HEK293 (cell line): Measurements from ENCODE around the gene TLR5.

ENCODE experiments used
- CTCF ChIA-PET: fragments of 350-600 bp; formaldehyde crosslinking; extraction: SDS; loops from one replicate; lab custom pipeline; 2021; ENCODE audit warnings: antibody characterized with exemption; lab: Yijun Ruan, JAX
- POLR2A ChIA-PET: fragments of 300-600 bp; formaldehyde crosslinking; extraction: SDS; loops from one replicate; lab custom pipeline; 2020; ENCODE audit warnings: antibody characterized with exemption, inconsistent platforms; lab: Yijun Ruan, JAX
- H3K27ac ChIP-seq: fragments of 200-500 bp; sonication (Bioruptor generic); 2 replicates; pipeline ENCODE4 v1.5.1; 2014; ENCODE audit warnings: low read depth, low read length, control low read depth, inconsistent platforms; ENCODE audit errors: extremely low read depth
- H3K36me3 ChIP-seq, 2 experiments: fragments of 200-500 bp in 1 of 2; sonication (Bioruptor generic) in 1 of 2; 1 replicate in 1 of 2; 2 replicates in 1 of 2; pipeline ENCODE4 v1.5.1; 2014 to 2017; ENCODE audit warnings: inconsistent platforms in 2 of 2, low read length in 2 of 2; ENCODE audit not compliant: control insufficient read depth in 2 of 2, insufficient read depth in 1 of 2
- H3K4me1 ChIP-seq: fragments of 200-500 bp; sonication (Bioruptor generic); 2 replicates; pipeline ENCODE4 v1.5.1; 2014; ENCODE audit warnings: mild to moderate bottlenecking, low read length, inconsistent platforms; ENCODE audit not compliant: control insufficient read depth, insufficient read depth
- H3K4me3 ChIP-seq: 2 replicates; pipeline ENCODE4 v1.5.1; 2011; ENCODE audit warnings: low read depth, mild to moderate bottlenecking, control low read depth, low read length, moderate library complexity
- H3K9me3 ChIP-seq: fragments of 200-500 bp; sonication (Bioruptor generic); 2 replicates; pipeline ENCODE4 v1.5.1; 2014; ENCODE audit warnings: low read depth, low read length, inconsistent platforms; ENCODE audit not compliant: control insufficient read depth, insufficient read depth
- AEBP2 ChIP-seq: fragments of 450-650 bp; formaldehyde crosslinking; IDR thresholded peaks from 2 replicates; pipeline ENCODE4 v1.5.1; 2016; ENCODE audit warnings: missing biosample characterization, missing genetic modification characterization, borderline replicate concordance
- CTCF ChIP-seq: fragments of 450-650 bp; formaldehyde crosslinking; IDR thresholded peaks from 2 replicates; pipeline ENCODE4 v1.5.1; 2016; ENCODE audit warnings: missing biosample characterization, missing genetic modification characterization
- GLIS2 ChIP-seq: fragments of 450-650 bp; formaldehyde crosslinking; IDR thresholded peaks from 2 replicates; pipeline ENCODE4 v1.5.1; 2016; ENCODE audit warnings: missing biosample characterization, missing genetic modification characterization
- PRDM10 ChIP-seq: fragments of 450-650 bp; formaldehyde crosslinking; IDR thresholded peaks from 2 replicates; pipeline ENCODE4 v1.5.1; 2016; ENCODE audit warnings: missing biosample characterization, missing genetic modification characterization
- SETDB1 ChIP-seq: IDR thresholded peaks from one replicate; pipeline ENCODE4 v1.6.1; 2017; ENCODE audit warnings: mild to moderate bottlenecking, low read length, moderate library complexity, mixed read lengths; ENCODE audit not compliant: insufficient read length
- ZIC2 ChIP-seq: fragments of 450-650 bp; formaldehyde crosslinking; IDR thresholded peaks from 2 replicates; pipeline ENCODE4 v1.5.1; 2016; ENCODE audit warnings: missing biosample characterization, missing genetic modification characterization
- ZNF132 ChIP-seq: fragments of 450-650 bp; formaldehyde crosslinking; IDR thresholded peaks from 2 replicates; pipeline ENCODE4 v1.5.1; 2017; ENCODE audit warnings: missing biosample characterization, missing genetic modification characterization, borderline replicate concordance
- ZNF274 ChIP-seq, 2 experiments: fragments of 200-500 bp in 1 of 2; fragments of 450-650 bp in 1 of 2; sonication (Bioruptor generic) in 1 of 2; formaldehyde crosslinking in 1 of 2; IDR thresholded peaks; 2 replicates each; pipeline versions ENCODE4 v1.5.1 to v1.6.1; 2014 to 2016; ENCODE audit warnings: borderline replicate concordance in 1 of 2, inconsistent platforms in 1 of 2, low read length in 1 of 2, missing biosample characterization in 1 of 2, missing genetic modification characterization in 1 of 2
- ZNF501 ChIP-seq: fragments of 450-650 bp; formaldehyde crosslinking; IDR thresholded peaks from 2 replicates; pipeline ENCODE4 v1.5.1; 2016; ENCODE audit warnings: missing biosample characterization, missing genetic modification characterization
- ZNF555 ChIP-seq: fragments of 450-650 bp; formaldehyde crosslinking; conservative IDR thresholded peaks from 2 replicates; pipeline ENCODE4 v1.5.1; 2017; ENCODE audit warnings: missing biosample characterization, mild to moderate bottlenecking, missing genetic modification characterization, inconsistent platforms
- ZNF558 ChIP-seq: fragments of 450-650 bp; formaldehyde crosslinking; IDR thresholded peaks from 2 replicates; pipeline ENCODE4 v1.5.1; 2016; ENCODE audit warnings: missing biosample characterization, missing genetic modification characterization
- ZNF560 ChIP-seq: fragments of 450-650 bp; formaldehyde crosslinking; IDR thresholded peaks from 2 replicates; pipeline ENCODE4 v1.5.1; 2017; ENCODE audit warnings: missing biosample characterization, missing genetic modification characterization, borderline replicate concordance
- ZNF626 ChIP-seq: fragments of 450-650 bp; sonication (Bioruptor Pico); formaldehyde crosslinking; IDR thresholded peaks from 2 replicates; pipeline ENCODE4 v1.5.1; 2018; ENCODE audit warnings: missing biosample characterization, missing genetic modification characterization, inconsistent platforms
- ZNF768 ChIP-seq: fragments of 450-650 bp; formaldehyde crosslinking; IDR thresholded peaks from 2 replicates; pipeline ENCODE4 v1.5.1; 2018; ENCODE audit warnings: missing biosample characterization, mild to moderate bottlenecking, missing genetic modification characterization
- ZNF843 ChIP-seq: fragments of 450-650 bp; formaldehyde crosslinking; IDR thresholded peaks from 2 replicates; pipeline ENCODE4 v1.5.1; 2016; ENCODE audit warnings: missing biosample characterization, missing genetic modification characterization

Gene TLR5

DNA sequence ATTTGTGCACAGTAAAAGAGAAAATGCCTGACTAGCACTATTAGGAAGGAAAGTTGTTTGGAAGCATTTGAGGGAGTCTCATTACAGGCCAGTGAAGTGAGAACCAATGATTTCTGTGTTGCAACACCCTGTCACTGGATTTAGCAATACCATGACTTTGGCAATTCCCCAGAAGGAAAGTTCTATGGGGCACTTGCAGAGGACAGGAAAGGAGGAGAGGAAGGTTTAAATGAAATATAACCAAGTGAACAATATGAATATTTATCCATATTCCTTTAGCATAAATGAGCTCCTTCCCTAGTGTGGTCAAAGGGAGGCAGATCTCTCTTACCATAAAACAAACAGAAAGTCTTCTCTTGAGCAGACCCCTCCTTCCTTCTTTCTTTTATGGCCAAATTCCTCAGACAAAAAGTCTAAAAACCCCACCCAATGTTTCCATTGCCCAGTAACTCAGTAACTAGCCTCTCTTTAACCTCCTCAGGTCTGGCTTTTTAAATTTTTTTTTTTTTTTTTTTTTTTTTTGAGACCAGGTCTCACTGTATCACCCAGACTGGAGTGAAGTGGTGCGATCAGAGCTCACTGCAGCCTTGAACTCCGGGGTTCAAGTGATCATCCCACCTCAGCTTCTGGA, 5.5 kb downstream of the TLR5 start (continued):
- TF ChIP-seq ZNF560 (tag by site-specific recombination), result no peak
- no peak for TF ChIP-seq ZNF555 (tag by site-specific recombination)
- TF ChIP-seq AEBP2 (tag by site-specific recombination), result no peak
- TF ChIP-seq PRDM10 (tag by site-specific recombination), result peak; percentile 72
- TF ChIP-seq ZNF768 (tag by site-specific recombination), result no peak
- TF ChIP-seq ZNF132, result 0 out of 2 replicates have a peak, but pooled peaks have one; percentile 4

DNA sequence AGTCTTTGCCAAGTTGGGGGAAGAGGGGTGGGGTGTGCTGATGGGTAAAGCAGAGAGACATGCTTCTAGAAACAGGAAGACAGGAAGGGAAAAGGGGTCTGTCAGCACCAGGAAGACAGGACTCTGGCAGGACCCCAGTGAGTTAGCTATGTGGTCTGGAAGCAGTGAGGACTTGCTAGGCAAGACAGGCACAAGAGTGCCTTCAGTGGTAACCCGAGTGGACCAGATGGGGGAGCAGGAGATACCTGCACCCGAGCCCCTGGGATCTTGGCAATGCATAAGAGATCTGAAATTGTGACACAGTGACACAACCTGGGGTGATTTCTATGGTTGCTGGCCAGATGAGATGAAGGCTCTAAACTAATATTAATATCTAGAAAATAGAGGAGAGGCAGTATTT, 7.0 kb downstream of the TLR5 start:
- Histone ChIP-seq H3K9me3 (no peaks in the 10 kb centered on the region), H3K36me3 (no peaks in the 10 kb centered on the region), H3K4me1 (peaks cover 3% of the 10 kb centered on the region; the same call in 1 of the 2 replicates)
- CTCF ChIA-PET, result interaction anchor here (0.6 to 11.0 kb wide), 11 partner anchors 13 to 546 kb away, joined by 3 to 233 read pairs (median 4); no protein-coding TSS in a partner anchor
- POLR2A ChIA-PET, result no interaction called here
- TF ChIP-seq SETDB1 (no peak), CTCF (tag by site-specific recombination) (0 out of 2 replicates have a peak, but pooled peaks have one; percentile 14), ZNF501 (tag by site-specific recombination) (no peak), ZNF843 (tag by site-specific recombination) (no peak), ZNF274 (IDR thresholded peaks at IDR 0.05; ENCODE audit: low read length) (no peak), ZNF274 (tag by site-specific recombination; IDR thresholded peaks at IDR 0.05; ENCODE audit: borderline replicate concordance) (no peak), ZNF626 (tag by site-specific recombination) (no peak)
- TF ChIP-seq, all 188 proteins: peak for 1
- Histone ChIP-seq H3K27ac (no peak overlapping the region), H3K4me3 (no peak overlapping the region)

GRCh38 chr1:223135176-223135942, 7.7 kb downstream of the TLR5 start:
- H3K9me3 ChIP-seq, result no peaks in the 10 kb centered on the region
- ChIA-PET POLR2A (interaction anchor here (0.7 kb wide), 1 partner anchor 8 kb away, joined by 3 read pairs; the partner anchor contains the start of gene TLR5), CTCF (interaction anchor here (0.6 to 11.0 kb wide), 15 partner anchors 8 to 1199 kb away, joined by 3 to 233 read pairs (median 5); partner anchors contain the start of gene TLR5)
- no peaks in the 10 kb centered on the region for H3K36me3 ChIP-seq
- H3K4me1 ChIP-seq, result peaks cover 3% of the 10 kb centered on the region; the same call in 1 of the 2 replicates
- TF ChIP-seq ZNF558 (tag by site-specific recombination), result no peak
- 0 out of 2 replicates have a peak, but pooled peaks have one; percentile 15 for TF ChIP-seq GLIS2
- peak; percentile 39; the same call in 1 of the 2 replicates for TF ChIP-seq ZIC2 (tag by site-specific recombination)
- H3K4me3 ChIP-seq, result no peak overlapping the region
- H3K27ac ChIP-seq, result no peak overlapping the region
